ENCODE data around the gene EOLA2. TPM values are rescaled to one million over a fixed set of nuclear protein-coding genes. Genes with fewer than 3 reads are reported as not detected.

The EOLA2 gene
- total and polyA plus RNA-seq, 9 of the 15 experiments (the other 6 are each of a cell fraction or from before 2014, with no cell fraction given) = 27.7 to 61.5 (median 44.3) TPM

DNA sequence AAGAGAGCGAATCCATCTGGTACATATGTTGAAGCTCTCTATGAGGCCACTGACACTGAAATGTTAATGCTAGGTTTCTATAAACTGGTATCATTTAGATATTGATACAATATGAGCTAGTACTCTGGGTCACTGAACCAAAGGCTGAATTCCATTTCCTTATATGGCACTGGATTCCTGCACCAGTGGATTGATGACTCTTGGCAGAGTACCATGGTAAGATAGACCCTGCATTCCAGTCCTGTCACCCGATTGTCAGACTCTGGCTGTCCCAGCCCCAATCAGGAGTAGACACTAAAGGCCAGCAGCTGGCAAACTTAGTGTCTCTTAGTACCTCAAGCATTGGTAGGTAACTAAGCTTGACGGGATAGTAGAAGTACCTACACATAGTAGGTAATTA is 44.0 kb upstream of the EOLA2 start:
- WGBS (ENCODE audit: insufficient coverage, low coverage, missing lambda C conversion rate) = 19% methylated on average over 3 of the region's 3 CpGs
- POLR2A ChIA-PET = no interaction called here
- in situ Hi-C loops (cut with MboI) = no loop called here

DNA sequence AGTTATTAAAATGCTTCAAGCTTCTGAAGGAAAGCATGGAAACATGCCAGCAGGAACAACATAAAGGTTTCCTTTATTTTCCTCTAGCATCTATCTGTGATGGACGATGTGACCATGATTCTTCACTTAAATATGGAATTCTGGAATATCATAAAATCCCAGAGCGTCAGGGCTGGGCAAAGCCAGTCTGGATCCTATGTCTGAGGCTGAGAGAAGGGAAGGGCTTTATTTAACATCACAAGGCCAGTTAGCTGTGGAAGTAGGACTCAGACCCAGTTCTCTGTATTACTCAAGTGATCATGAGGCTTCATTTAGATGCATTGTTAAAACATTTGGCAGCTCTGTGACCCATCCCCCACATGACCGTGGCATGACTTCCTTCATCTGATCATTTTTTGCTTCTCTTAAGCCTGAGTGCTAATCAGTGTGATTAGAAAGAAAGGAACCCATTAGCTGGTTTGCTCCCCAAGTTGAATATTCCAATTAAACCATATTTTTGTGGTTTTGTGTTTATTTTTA is 40.9 kb upstream of the EOLA2 start:
- FAIRE-seq (no peak), DNase-seq (ENCODE audit: extremely low read depth in 1 of 4, low spot score in 3 of 4) (no peak), ATAC-seq (no peak)
- in situ Hi-C loops (cut with MboI) (no loop called here), intact Hi-C loops (cut with micrococcal nuclease) (no loop called here)
- POLR2A ChIA-PET = no interaction called here
- 47% methylated on average over 3 of the region's 3 CpGs for WGBS (ENCODE audit: insufficient coverage, low coverage, missing lambda C conversion rate)
- Histone ChIP-seq H4K20me1 (replicated peaks; ENCODE audit: control insufficient read depth, insufficient read depth, low read length) (no peaks in the 10 kb centered on the region), H3K27me3 (ENCODE audit: control insufficient read depth in 2 of 2, insufficient read depth in 2 of 2, low read length in 2 of 2) (no peaks in the 10 kb centered on the region), H3K4me2 (ENCODE audit: insufficient read depth, low read length) (no peak overlapping the region), H3K9me3 (replicated peaks; ENCODE audit: control insufficient read depth, insufficient read depth, low read depth, low read length) (no peaks in the 10 kb centered on the region), H3K9ac (ENCODE audit: insufficient read depth in 1 of 2, low read depth in 2 of 2, low read length in 2 of 2) (no peak overlapping the region), H3K9me1 (ENCODE audit: control insufficient read depth, insufficient read depth, low read length) (no peaks in the 10 kb centered on the region), H3K4me3 (no peak overlapping the region), H3K27ac (ENCODE audit: extremely low read depth, low read depth, low read length) (no peak overlapping the region), H3K4me1 (replicated peaks in 1 of 2; ENCODE audit: control insufficient read depth in 2 of 2, insufficient read depth in 2 of 2, low read length in 2 of 2) (no peaks in the 10 kb centered on the region), H2AFZ (ENCODE audit: low read depth, low read length) (no peak overlapping the region), H3K79me2 (ENCODE audit: control insufficient read depth, insufficient read depth, low read length) (no peaks in the 10 kb centered on the region), H3K36me3 (ENCODE audit: control insufficient read depth, insufficient read depth, low read length) (no peaks in the 10 kb centered on the region)
- no TSS peak for BruUV-seq (replicated peaks)
- TF ChIP-seq, protein P1, sequence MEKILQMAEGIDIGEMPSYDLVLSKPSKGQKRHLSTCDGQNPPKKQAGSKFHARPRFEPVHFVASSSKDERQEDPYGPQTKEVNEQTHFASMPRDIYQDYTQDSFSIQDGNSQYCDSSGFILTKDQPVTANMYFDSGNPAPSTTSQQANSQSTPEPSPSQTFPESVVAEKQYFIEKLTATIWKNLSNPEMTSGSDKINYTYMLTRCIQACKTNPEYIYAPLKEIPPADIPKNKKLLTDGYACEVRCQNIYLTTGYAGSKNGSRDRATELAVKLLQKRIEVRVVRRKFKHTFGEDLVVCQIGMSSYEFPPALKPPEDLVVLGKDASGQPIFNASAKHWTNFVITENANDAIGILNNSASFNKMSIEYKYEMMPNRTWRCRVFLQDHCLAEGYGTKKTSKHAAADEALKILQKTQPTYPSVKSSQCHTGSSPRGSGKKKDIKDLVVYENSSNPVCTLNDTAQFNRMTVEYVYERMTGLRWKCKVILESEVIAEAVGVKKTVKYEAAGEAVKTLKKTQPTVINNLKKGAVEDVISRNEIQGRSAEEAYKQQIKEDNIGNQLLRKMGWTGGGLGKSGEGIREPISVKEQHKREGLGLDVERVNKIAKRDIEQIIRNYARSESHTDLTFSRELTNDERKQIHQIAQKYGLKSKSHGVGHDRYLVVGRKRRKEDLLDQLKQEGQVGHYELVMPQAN (IDR thresholded peaks at IDR 0.05; ENCODE audit: borderline replicate concordance) = no peak
- TF ChIP-seq CBFA2T2 (conservative IDR thresholded peaks at IDR 0.05) (no peak), ZNF197 (CRISPR knock-in tag; IDR thresholded peaks at IDR 0.05; ENCODE audit: low read depth) (no peak), CBX2 (IDR thresholded peaks at IDR 0.05; ENCODE audit: insufficient read depth, low read length, poor library complexity, severe bottlenecking) (no peak)
- TF ChIP-seq, protein P2, sequence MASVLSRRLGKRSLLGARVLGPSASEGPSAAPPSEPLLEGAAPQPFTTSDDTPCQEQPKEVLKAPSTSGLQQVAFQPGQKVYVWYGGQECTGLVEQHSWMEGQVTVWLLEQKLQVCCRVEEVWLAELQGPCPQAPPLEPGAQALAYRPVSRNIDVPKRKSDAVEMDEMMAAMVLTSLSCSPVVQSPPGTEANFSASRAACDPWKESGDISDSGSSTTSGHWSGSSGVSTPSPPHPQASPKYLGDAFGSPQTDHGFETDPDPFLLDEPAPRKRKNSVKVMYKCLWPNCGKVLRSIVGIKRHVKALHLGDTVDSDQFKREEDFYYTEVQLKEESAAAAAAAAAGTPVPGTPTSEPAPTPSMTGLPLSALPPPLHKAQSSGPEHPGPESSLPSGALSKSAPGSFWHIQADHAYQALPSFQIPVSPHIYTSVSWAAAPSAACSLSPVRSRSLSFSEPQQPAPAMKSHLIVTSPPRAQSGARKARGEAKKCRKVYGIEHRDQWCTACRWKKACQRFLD (CRISPR knock-in tag; IDR thresholded peaks at IDR 0.05) = no peak
- CTCF ChIA-PET (ENCODE audit: low intra/inter-chr PET ratio) = no interaction called here

More for the DNA sequence above, 44.0 kb upstream of the EOLA2 start:
- DNase-seq (ENCODE audit: extremely low read depth in 1 of 4, low spot score in 3 of 4) = no peak
- Histone ChIP-seq H4K20me1 (replicated peaks; ENCODE audit: control insufficient read depth, insufficient read depth, low read length) (no peaks in the 10 kb centered on the region), H2AFZ (ENCODE audit: low read depth, low read length) (no peak overlapping the region), H3K27ac (ENCODE audit: extremely low read depth, low read depth, low read length) (no peak overlapping the region), H3K9me3 (replicated peaks; ENCODE audit: control insufficient read depth, insufficient read depth, low read depth, low read length) (no peaks in the 10 kb centered on the region), H3K9ac (ENCODE audit: insufficient read depth in 1 of 2, low read depth in 2 of 2, low read length in 2 of 2) (no peak overlapping the region), H3K9me1 (ENCODE audit: control insufficient read depth, insufficient read depth, low read length) (no peaks in the 10 kb centered on the region), H3K27me3 (ENCODE audit: control insufficient read depth in 2 of 2, insufficient read depth in 2 of 2, low read length in 2 of 2) (no peaks in the 10 kb centered on the region), H3K36me3 (ENCODE audit: control insufficient read depth, insufficient read depth, low read length) (no peaks in the 10 kb centered on the region), H3K4me3 (no peak overlapping the region), H3K79me2 (ENCODE audit: control insufficient read depth, insufficient read depth, low read length) (no peaks in the 10 kb centered on the region), H3K4me1 (replicated peaks in 1 of 2; ENCODE audit: control insufficient read depth in 2 of 2, insufficient read depth in 2 of 2, low read length in 2 of 2) (no peaks in the 10 kb centered on the region), H3K4me2 (ENCODE audit: insufficient read depth, low read length) (no peak overlapping the region)
- no peak for ATAC-seq
- FAIRE-seq = no peak
- BruUV-seq (replicated peaks) = no TSS peak
- TF ChIP-seq ARID2 (IDR thresholded peaks at IDR 0.05) (no peak), ZSCAN29 (IDR thresholded peaks at IDR 0.05) (no peak), ZNF444 (CRISPR knock-in tag; IDR thresholded peaks at IDR 0.05) (no peak)
- TF ChIP-seq, protein P3, sequence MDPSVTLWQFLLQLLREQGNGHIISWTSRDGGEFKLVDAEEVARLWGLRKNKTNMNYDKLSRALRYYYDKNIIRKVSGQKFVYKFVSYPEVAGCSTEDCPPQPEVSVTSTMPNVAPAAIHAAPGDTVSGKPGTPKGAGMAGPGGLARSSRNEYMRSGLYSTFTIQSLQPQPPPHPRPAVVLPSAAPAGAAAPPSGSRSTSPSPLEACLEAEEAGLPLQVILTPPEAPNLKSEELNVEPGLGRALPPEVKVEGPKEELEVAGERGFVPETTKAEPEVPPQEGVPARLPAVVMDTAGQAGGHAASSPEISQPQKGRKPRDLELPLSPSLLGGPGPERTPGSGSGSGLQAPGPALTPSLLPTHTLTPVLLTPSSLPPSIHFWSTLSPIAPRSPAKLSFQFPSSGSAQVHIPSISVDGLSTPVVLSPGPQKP (CRISPR knock-in tag; IDR thresholded peaks at IDR 0.05) = no peak
- intact Hi-C loops (cut with micrococcal nuclease) = no loop called here
- CTCF ChIA-PET (ENCODE audit: low intra/inter-chr PET ratio) = no interaction called here

Data from K562 (cell line).